ENCODE measurements around the gene METTL26. TPM values are rescaled to one million over a fixed set of nuclear protein-coding genes. Genes with fewer than 3 reads are reported as not detected.
"Not testable (repeated sequence)": the region's sequence is repeated elsewhere in the genome, so short reads cannot be mapped to it uniquely, and the experiment has no call there.

The METTL26 gene
- total and polyA plus RNA-seq, 9 of the 15 experiments (the other 6 are each of a cell fraction or from before 2014, with no cell fraction given): 7.3 to 262 (median 80.9) TPM

DNA sequence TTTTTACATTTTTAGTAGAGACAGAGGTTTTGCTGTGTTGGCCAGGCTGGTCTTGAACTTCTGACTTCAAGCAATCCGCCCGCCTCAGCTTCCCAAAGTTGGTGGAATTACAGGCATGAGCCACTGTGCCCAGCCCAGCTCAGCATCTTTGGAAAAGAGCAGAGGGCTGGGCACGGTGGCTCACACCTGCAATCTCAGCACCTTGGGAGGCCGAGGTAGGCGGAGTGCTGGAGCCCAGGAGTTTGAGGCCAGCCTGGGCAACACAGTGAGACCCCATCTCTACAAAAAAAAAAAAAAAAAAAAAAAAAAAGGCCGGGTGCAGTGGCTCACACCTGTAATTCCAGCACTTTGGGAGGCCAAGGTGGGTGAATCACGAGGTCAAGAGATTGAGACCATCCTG is 38.5 kb downstream of the METTL26 start:
- CTCF ChIA-PET (ENCODE audit: low intra/inter-chr PET ratio); ATAC-seq; H3K4me3 ChIP-seq; H3K9me3 ChIP-seq (replicated peaks; ENCODE audit: control insufficient read depth, insufficient read depth, low read depth, low read length); H4K20me1 ChIP-seq (replicated peaks; ENCODE audit: control insufficient read depth, insufficient read depth, low read length); FAIRE-seq; intact Hi-C loops (cut with micrococcal nuclease); BruUV-seq (replicated peaks); H3K9me1 ChIP-seq (ENCODE audit: control insufficient read depth, insufficient read depth, low read length); H3K27ac ChIP-seq (ENCODE audit: extremely low read depth, low read depth, low read length); POLR2A ChIA-PET; H3K4me2 ChIP-seq (ENCODE audit: insufficient read depth, low read length); H3K27me3 ChIP-seq (ENCODE audit: control insufficient read depth in 2 of 2, insufficient read depth in 2 of 2, low read length in 2 of 2); DNase-seq (ENCODE audit: extremely low read depth in 1 of 4, low spot score in 3 of 4); H2AFZ ChIP-seq (ENCODE audit: low read depth, low read length); H3K9ac ChIP-seq (ENCODE audit: insufficient read depth in 1 of 2, low read depth in 2 of 2, low read length in 2 of 2); in situ Hi-C loops (cut with MboI): not testable (repeated sequence)
- peaks cover 63% of the 10 kb centered on the region for H3K79me2 ChIP-seq (ENCODE audit: control insufficient read depth, insufficient read depth, low read length)
- H3K4me1 ChIP-seq (replicated peaks in 1 of 2; ENCODE audit: control insufficient read depth in 2 of 2, insufficient read depth in 2 of 2, low read length in 2 of 2): peaks cover 0 to 29% of the 10 kb centered on the region in 2 experiments; a peak in 3 of 5 replicates
- TF ChIP-seq ZNF121 (CRISPR knock-in tag; conservative IDR thresholded peaks at IDR 0.05): peak; percentile 70
- peaks cover 47% of the 10 kb centered on the region; the same call in 2 of the 3 replicates for H3K36me3 ChIP-seq (ENCODE audit: control insufficient read depth, insufficient read depth, low read length)
- WGBS (ENCODE audit: insufficient coverage, low coverage, missing lambda C conversion rate): 100% methylated on average over 5 of the region's 7 CpGs

DNA sequence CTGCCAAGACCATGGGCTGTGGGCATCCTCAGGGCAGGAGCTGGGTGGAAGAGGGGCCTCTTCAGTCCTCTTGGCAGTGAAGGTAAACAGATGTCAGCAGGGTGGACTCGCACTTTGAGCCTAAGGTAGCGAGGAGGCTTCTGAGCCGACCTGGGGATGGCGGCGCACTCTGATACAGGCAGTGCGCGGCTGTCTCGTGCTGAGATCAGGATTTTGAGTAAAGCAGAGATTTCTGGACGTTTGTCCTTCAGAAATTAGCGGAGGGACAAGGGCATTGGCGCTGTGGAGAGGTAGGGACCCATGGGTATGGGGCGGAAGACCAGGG is 39.4 kb downstream of the METTL26 start:
- peaks cover 70% of the 10 kb centered on the region for H3K79me2 ChIP-seq (ENCODE audit: control insufficient read depth, insufficient read depth, low read length)
- no peak overlapping the region for H3K4me2 ChIP-seq (ENCODE audit: insufficient read depth, low read length)
- no peaks in the 10 kb centered on the region for H3K9me3 ChIP-seq (replicated peaks; ENCODE audit: control insufficient read depth, insufficient read depth, low read depth, low read length)
- 91% methylated on average over 12 of the region's 12 CpGs for WGBS (ENCODE audit: insufficient coverage, low coverage, missing lambda C conversion rate)
- no peak overlapping the region for H3K27ac ChIP-seq (ENCODE audit: extremely low read depth, low read depth, low read length)
- intact Hi-C loops (cut with micrococcal nuclease): no loop called here
- ChIA-PET CTCF (ENCODE audit: low intra/inter-chr PET ratio) (no interaction called here), POLR2A (no interaction called here)
- H3K27me3 ChIP-seq (ENCODE audit: control insufficient read depth in 2 of 2, insufficient read depth in 2 of 2, low read length in 2 of 2): no peaks in the 10 kb centered on the region
- in situ Hi-C loops (cut with MboI): no loop called here
- TF ChIP-seq BDP1 (IDR thresholded peaks at IDR 0.05; ENCODE audit: insufficient read depth, insufficient read length): no peak
- TF ChIP-seq COPS2 (conservative IDR thresholded peaks at IDR 0.05): no peak
- no peak for TF ChIP-seq HCFC1 (IDR thresholded peaks at IDR 0.05; ENCODE audit: low read depth, low read length)
- FAIRE-seq: no peak
- H3K4me3 ChIP-seq: no peak overlapping the region
- no TSS peak for BruUV-seq (replicated peaks)
- ATAC-seq: no peak
- H3K4me1 ChIP-seq (replicated peaks in 1 of 2; ENCODE audit: control insufficient read depth in 2 of 2, insufficient read depth in 2 of 2, low read length in 2 of 2): peaks cover 0 to 37% of the 10 kb centered on the region in 2 experiments; a peak in 3 of 5 replicates
- H3K9me1 ChIP-seq (ENCODE audit: control insufficient read depth, insufficient read depth, low read length): peaks cover 5% of the 10 kb centered on the region
- H2AFZ ChIP-seq (ENCODE audit: low read depth, low read length): no peak overlapping the region
- H3K9ac ChIP-seq (ENCODE audit: insufficient read depth in 1 of 2, low read depth in 2 of 2, low read length in 2 of 2): peak overlapping the region in 1 of 2 experiments; percentile 50; a peak in 2 of 4 replicates
- H3K36me3 ChIP-seq (ENCODE audit: control insufficient read depth, insufficient read depth, low read length): peaks cover 50% of the 10 kb centered on the region; the same call in 2 of the 3 replicates
- no peak for DNase-seq (ENCODE audit: extremely low read depth in 1 of 4, low spot score in 3 of 4)
- H4K20me1 ChIP-seq (replicated peaks; ENCODE audit: control insufficient read depth, insufficient read depth, low read length): peaks cover 6% of the 10 kb centered on the region
